GM12878 (cell line): ENCODE measurements around the gene VSIG10L2.

Experiments used
- CBX3 ChIP-seq: fragments of 200-600 bp; sonication (generic); IDR thresholded peaks from 2 replicates; pipeline ENCODE4 v1.6.1; 2016; ENCODE audit warnings: low read depth, borderline replicate concordance
- CHD2 ChIP-seq: IDR thresholded peaks from 2 replicates; pipeline ENCODE4 v1.6.1; 2011; ENCODE audit warnings: low read depth, low read length, improper control_type of control experiment, borderline replicate concordance
- CREB1 ChIP-seq: IDR thresholded peaks from 2 replicates; pipeline ENCODE4 v1.6.1; 2012; ENCODE audit warnings: low read depth, mild to moderate bottlenecking, inconsistent platforms
- EZH2 ChIP-seq: IDR thresholded peaks from 2 replicates; pipeline ENCODE4 v1.6.1; 2012; ENCODE audit warnings: low read depth, mild to moderate bottlenecking, control low read depth, inconsistent platforms, low read length, borderline replicate concordance; ENCODE audit not compliant: control insufficient read depth
- KDM1A ChIP-seq: fragments of 200-600 bp; sonication (generic); IDR thresholded peaks from 2 replicates; pipeline ENCODE4 v1.6.1; 2016; ENCODE audit warnings: borderline replicate concordance
- NFIC ChIP-seq: IDR thresholded peaks from 2 replicates; pipeline ENCODE4 v1.6.1; 2012; ENCODE audit warnings: low read depth, mild to moderate bottlenecking, inconsistent platforms, low read length, moderate library complexity
- SIX5 ChIP-seq: IDR thresholded peaks from 2 replicates; pipeline ENCODE4 v1.6.1; 2011; ENCODE audit warnings: mild to moderate bottlenecking, low read depth, low read length, moderate library complexity; ENCODE audit not compliant: severe bottlenecking
- STAT1 ChIP-seq: fragments of 450-650 bp; conservative IDR thresholded peaks from 2 replicates; pipeline ENCODE4 v1.6.1; 2014; ENCODE audit warnings: antibody characterized with exemption, mild to moderate bottlenecking
- ZZZ3 ChIP-seq: IDR thresholded peaks from 2 replicates; pipeline ENCODE4 v1.6.1; 2011; ENCODE audit warnings: low read depth; ENCODE audit not compliant: control insufficient read depth, insufficient read length
- TF ChIP-seq, protein P1 (sequence below), 3 experiments: IDR thresholded peaks in 2 of 3; conservative IDR thresholded peaks in 1 of 3; 2 replicates each; pipeline ENCODE4 v1.5.1; 2011; ENCODE audit warnings: low read depth in 3 of 3, low read length in 3 of 3, mild to moderate bottlenecking in 3 of 3, control low read depth in 2 of 3, moderate library complexity in 2 of 3, inconsistent platforms in 1 of 3, mixed read lengths in 1 of 3; ENCODE audit not compliant: control insufficient read depth in 2 of 3, insufficient read depth in 1 of 3; ENCODE audit errors: extremely low read depth in 1 of 3
- TF ChIP-seq, protein P2 (sequence below): IDR thresholded peaks from 2 replicates; pipeline ENCODE4 v1.6.1; 2011; ENCODE audit warnings: borderline replicate concordance, low read depth, mild to moderate bottlenecking, moderate library complexity, low read length; ENCODE audit not compliant: insufficient read depth, poor library complexity, severe bottlenecking
- TF ChIP-seq, protein P3 (sequence below): fragments of 450-650 bp; conservative IDR thresholded peaks from 2 replicates; pipeline ENCODE4 v1.6.1; 2017; ENCODE audit warnings: mild to moderate bottlenecking, moderate library complexity
- TF ChIP-seq, protein P4 (sequence below): IDR thresholded peaks from 2 replicates; pipeline ENCODE4 v1.6.1; 2012; ENCODE audit warnings: low read depth, low read length, improper control_type of control experiment
- TF ChIP-seq, protein P5 (sequence below): fragments of 450-650 bp; IDR thresholded peaks from 2 replicates; pipeline ENCODE4 v1.6.1; 2016; ENCODE audit warnings: mild to moderate bottlenecking

DNA sequence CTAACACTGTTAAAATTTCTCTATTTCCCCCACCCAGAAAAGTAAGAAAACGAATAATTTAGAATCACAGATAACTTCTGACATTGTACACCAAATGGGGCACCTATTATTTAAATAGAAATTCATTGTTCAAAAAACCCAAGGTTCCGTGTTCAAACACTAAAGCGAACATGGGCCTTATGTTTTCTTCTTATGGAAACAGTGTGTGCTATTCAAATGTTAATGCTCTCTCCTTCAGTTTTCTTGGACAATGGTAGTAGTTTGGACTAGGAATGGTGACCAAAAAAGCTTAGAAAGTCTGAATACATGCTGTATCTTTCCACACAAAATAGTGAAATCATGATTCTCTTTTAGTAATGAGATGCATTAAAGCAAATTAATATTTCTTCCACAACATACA, 33.7 kb downstream of the VSIG10L2 start:
- TF ChIP-seq, protein P1, sequence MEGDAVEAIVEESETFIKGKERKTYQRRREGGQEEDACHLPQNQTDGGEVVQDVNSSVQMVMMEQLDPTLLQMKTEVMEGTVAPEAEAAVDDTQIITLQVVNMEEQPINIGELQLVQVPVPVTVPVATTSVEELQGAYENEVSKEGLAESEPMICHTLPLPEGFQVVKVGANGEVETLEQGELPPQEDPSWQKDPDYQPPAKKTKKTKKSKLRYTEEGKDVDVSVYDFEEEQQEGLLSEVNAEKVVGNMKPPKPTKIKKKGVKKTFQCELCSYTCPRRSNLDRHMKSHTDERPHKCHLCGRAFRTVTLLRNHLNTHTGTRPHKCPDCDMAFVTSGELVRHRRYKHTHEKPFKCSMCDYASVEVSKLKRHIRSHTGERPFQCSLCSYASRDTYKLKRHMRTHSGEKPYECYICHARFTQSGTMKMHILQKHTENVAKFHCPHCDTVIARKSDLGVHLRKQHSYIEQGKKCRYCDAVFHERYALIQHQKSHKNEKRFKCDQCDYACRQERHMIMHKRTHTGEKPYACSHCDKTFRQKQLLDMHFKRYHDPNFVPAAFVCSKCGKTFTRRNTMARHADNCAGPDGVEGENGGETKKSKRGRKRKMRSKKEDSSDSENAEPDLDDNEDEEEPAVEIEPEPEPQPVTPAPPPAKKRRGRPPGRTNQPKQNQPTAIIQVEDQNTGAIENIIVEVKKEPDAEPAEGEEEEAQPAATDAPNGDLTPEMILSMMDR (IDR thresholded peaks at IDR 0.05 in 2 of 3, conservative IDR thresholded peaks at IDR 0.05 in 1 of 3; ENCODE audit: control insufficient read depth in 2 of 3, extremely low read depth in 1 of 3, insufficient read depth in 1 of 3, low read depth in 3 of 3, low read length in 3 of 3) = no peak
- no peak for TF ChIP-seq ZZZ3
- TF ChIP-seq SIX5 = no peak
- TF ChIP-seq CREB1 = no peak
- TF ChIP-seq KDM1A = no peak
- TF ChIP-seq, protein P2, sequence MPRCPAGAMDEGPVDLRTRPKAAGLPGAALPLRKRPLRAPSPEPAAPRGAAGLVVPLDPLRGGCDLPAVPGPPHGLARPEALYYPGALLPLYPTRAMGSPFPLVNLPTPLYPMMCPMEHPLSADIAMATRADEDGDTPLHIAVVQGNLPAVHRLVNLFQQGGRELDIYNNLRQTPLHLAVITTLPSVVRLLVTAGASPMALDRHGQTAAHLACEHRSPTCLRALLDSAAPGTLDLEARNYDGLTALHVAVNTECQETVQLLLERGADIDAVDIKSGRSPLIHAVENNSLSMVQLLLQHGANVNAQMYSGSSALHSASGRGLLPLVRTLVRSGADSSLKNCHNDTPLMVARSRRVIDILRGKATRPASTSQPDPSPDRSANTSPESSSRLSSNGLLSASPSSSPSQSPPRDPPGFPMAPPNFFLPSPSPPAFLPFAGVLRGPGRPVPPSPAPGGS = no peak
- TF ChIP-seq, protein P3, sequence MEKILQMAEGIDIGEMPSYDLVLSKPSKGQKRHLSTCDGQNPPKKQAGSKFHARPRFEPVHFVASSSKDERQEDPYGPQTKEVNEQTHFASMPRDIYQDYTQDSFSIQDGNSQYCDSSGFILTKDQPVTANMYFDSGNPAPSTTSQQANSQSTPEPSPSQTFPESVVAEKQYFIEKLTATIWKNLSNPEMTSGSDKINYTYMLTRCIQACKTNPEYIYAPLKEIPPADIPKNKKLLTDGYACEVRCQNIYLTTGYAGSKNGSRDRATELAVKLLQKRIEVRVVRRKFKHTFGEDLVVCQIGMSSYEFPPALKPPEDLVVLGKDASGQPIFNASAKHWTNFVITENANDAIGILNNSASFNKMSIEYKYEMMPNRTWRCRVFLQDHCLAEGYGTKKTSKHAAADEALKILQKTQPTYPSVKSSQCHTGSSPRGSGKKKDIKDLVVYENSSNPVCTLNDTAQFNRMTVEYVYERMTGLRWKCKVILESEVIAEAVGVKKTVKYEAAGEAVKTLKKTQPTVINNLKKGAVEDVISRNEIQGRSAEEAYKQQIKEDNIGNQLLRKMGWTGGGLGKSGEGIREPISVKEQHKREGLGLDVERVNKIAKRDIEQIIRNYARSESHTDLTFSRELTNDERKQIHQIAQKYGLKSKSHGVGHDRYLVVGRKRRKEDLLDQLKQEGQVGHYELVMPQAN = no peak
- TF ChIP-seq NFIC = no peak
- no peak for TF ChIP-seq CBX3
- TF ChIP-seq, protein P4, sequence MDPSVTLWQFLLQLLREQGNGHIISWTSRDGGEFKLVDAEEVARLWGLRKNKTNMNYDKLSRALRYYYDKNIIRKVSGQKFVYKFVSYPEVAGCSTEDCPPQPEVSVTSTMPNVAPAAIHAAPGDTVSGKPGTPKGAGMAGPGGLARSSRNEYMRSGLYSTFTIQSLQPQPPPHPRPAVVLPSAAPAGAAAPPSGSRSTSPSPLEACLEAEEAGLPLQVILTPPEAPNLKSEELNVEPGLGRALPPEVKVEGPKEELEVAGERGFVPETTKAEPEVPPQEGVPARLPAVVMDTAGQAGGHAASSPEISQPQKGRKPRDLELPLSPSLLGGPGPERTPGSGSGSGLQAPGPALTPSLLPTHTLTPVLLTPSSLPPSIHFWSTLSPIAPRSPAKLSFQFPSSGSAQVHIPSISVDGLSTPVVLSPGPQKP = no peak
- TF ChIP-seq, protein P5, sequence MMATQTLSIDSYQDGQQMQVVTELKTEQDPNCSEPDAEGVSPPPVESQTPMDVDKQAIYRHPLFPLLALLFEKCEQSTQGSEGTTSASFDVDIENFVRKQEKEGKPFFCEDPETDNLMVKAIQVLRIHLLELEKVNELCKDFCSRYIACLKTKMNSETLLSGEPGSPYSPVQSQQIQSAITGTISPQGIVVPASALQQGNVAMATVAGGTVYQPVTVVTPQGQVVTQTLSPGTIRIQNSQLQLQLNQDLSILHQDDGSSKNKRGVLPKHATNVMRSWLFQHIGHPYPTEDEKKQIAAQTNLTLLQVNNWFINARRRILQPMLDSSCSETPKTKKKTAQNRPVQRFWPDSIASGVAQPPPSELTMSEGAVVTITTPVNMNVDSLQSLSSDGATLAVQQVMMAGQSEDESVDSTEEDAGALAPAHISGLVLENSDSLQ = no peak
- no peak for TF ChIP-seq EZH2
- no peak for TF ChIP-seq CHD2
- TF ChIP-seq STAT1 = no peak
